Chondrocyte (in vitro differentiated cells): ENCODE data around the gene DDX25. TPM values are rescaled to one million over a fixed set of nuclear protein-coding genes. Genes with fewer than 3 reads are reported as not detected.

Experiments used
- DNase-seq: peaks from one replicate; pipeline ENCODE4 v3.0.0; 2021; ENCODE audit warnings: mixed read lengths, low spot score
- H3K27ac Mint-ChIP-seq: one replicate; pipeline ENCODE4 v1.8.0; 2021; ENCODE audit warnings: mild to moderate bottlenecking, moderate library complexity, mixed read lengths; ENCODE audit not compliant: unreplicated experiment
- H3K27me3 Mint-ChIP-seq: 2 replicates; pipeline ENCODE4 v1.8.0; 2021; ENCODE audit warnings: low read depth, mixed read lengths
- H3K36me3 Mint-ChIP-seq: 2 replicates; pipeline ENCODE4 v1.8.0; 2021; ENCODE audit warnings: low read depth, mixed read lengths
- H3K4me1 Mint-ChIP-seq: 2 replicates; pipeline ENCODE4 v1.8.0; 2021; ENCODE audit warnings: low read depth, mild to moderate bottlenecking, mixed read lengths
- H3K4me3 Mint-ChIP-seq: one replicate; pipeline ENCODE4 v1.8.0; 2021; ENCODE audit warnings: mild to moderate bottlenecking, moderate library complexity, mixed read lengths; ENCODE audit not compliant: unreplicated experiment
- H3K9me3 Mint-ChIP-seq: 2 replicates; pipeline ENCODE4 v1.8.0; 2021; ENCODE audit warnings: low read depth, mixed read lengths
- CTCF ChIP-seq: fragments of 200-600 bp; sonication (generic); IDR thresholded peaks from 2 replicates; pipeline ENCODE4 v1.5.0; 2021; ENCODE audit warnings: antibody characterized with exemption, mild to moderate bottlenecking, moderate library complexity
- total RNA-seq: library from RNA; stranded (reverse); gene quantifications from 3 replicates; pipeline ENCODE4 v1.2.1, GENCODE V29; 2021

Gene DDX25
- total RNA-seq, 1 donor from 2014 or later = not detected

GRCh38 chr11:125957618-125958332 is 53.5 kb downstream of the DDX25 start:
- no peaks in the 10 kb centered on the region for H3K27me3 Mint-ChIP-seq
- DNase-seq = no peak

GRCh38 chr11:125958872-125959400 is 54.6 kb downstream of the DDX25 start:
- H3K36me3 Mint-ChIP-seq = peaks cover 29% of the 10 kb centered on the region
- no peak for DNase-seq
- H3K27ac Mint-ChIP-seq = no peak overlapping the region
- peaks cover 9% of the 10 kb centered on the region for H3K4me1 Mint-ChIP-seq
- no peaks in the 10 kb centered on the region for H3K27me3 Mint-ChIP-seq
- H3K4me3 Mint-ChIP-seq = no peak overlapping the region
- no peak for TF ChIP-seq CTCF
- H3K9me3 Mint-ChIP-seq = peaks cover 12% of the 10 kb centered on the region

More at GRCh38 chr11:125957618-125958332, 53.5 kb downstream of the DDX25 start:
- Mint-ChIP-seq H3K4me1 (peaks cover 9% of the 10 kb centered on the region), H3K4me3 (no peak overlapping the region), H3K27ac (no peak overlapping the region), H3K36me3 (peaks cover 26% of the 10 kb centered on the region), H3K9me3 (peaks cover 7% of the 10 kb centered on the region)
- TF ChIP-seq CTCF = no peak

GRCh38 chr11:125959511-125959910 is 55.2 kb downstream of the DDX25 start:
- Mint-ChIP-seq H3K4me1 (peaks cover 9% of the 10 kb centered on the region), H3K9me3 (peaks cover 12% of the 10 kb centered on the region), H3K36me3 (peaks cover 30% of the 10 kb centered on the region), H3K27me3 (no peaks in the 10 kb centered on the region), H3K4me3 (no peak overlapping the region), H3K27ac (no peak overlapping the region)
- TF ChIP-seq CTCF = no peak
- no peak for DNase-seq

GRCh38 chr11:125959931-125960330 is 55.6 kb downstream of the DDX25 start:
- no peak overlapping the region for H3K27ac Mint-ChIP-seq

GRCh38 chr11:125960771-125961170 is 56.5 kb downstream of the DDX25 start:
- Mint-ChIP-seq H3K27ac (no peak overlapping the region), H3K27me3 (no peaks in the 10 kb centered on the region), H3K4me1 (peaks cover 9% of the 10 kb centered on the region), H3K36me3 (peaks cover 28% of the 10 kb centered on the region), H3K4me3 (no peak overlapping the region), H3K9me3 (peaks cover 12% of the 10 kb centered on the region)
- no peak for TF ChIP-seq CTCF
- DNase-seq = no peak

More at GRCh38 chr11:125959931-125960330, 55.6 kb downstream of the DDX25 start:
- no peak for DNase-seq
- Mint-ChIP-seq H3K27me3 (no peaks in the 10 kb centered on the region), H3K36me3 (peaks cover 30% of the 10 kb centered on the region), H3K4me3 (no peak overlapping the region), H3K9me3 (peaks cover 12% of the 10 kb centered on the region), H3K4me1 (peaks cover 9% of the 10 kb centered on the region)
- no peak for TF ChIP-seq CTCF
